NT2/D1 (cell line): ENCODE results near the gene CRYGN.

Experiments
- DNase-seq: peaks from one replicate; pipeline ENCODE4 v3.0.0-alpha.2; 2011; ENCODE audit warnings: low read depth, low spot score
- H3K27me3 ChIP-seq: 2 replicates; pipeline ENCODE4 v1.6.0; 2011; ENCODE audit warnings: mild to moderate bottlenecking; ENCODE audit not compliant: insufficient read length, insufficient read depth
- H3K36me3 ChIP-seq: 2 replicates; pipeline ENCODE4 v1.6.1; 2011; ENCODE audit warnings: mild to moderate bottlenecking, low read length, mixed read lengths; ENCODE audit not compliant: insufficient read depth, insufficient read length
- H3K4me1 ChIP-seq: 2 replicates; pipeline ENCODE4 v1.5.1; 2011; ENCODE audit not compliant: insufficient read depth, insufficient read length
- H3K4me3 ChIP-seq: 2 replicates; pipeline ENCODE4 v1.5.1; 2011; ENCODE audit warnings: low read depth; ENCODE audit not compliant: insufficient read length
- H3K9ac ChIP-seq: 2 replicates; pipeline ENCODE4 v1.6.0; 2011; ENCODE audit warnings: low read depth; ENCODE audit not compliant: insufficient read length
- H3K9me3 ChIP-seq: 2 replicates; pipeline ENCODE4 v1.5.1; 2011; ENCODE audit warnings: mild to moderate bottlenecking, low read length; ENCODE audit not compliant: insufficient read depth
- SUZ12 ChIP-seq: IDR thresholded peaks from 2 replicates; pipeline ENCODE4 v1.6.1; 2011; ENCODE audit not compliant: insufficient read length, insufficient read depth; ENCODE audit errors: extremely low read depth
- YY1 ChIP-seq: IDR thresholded peaks from 2 replicates; pipeline ENCODE4 v1.6.1; 2011; ENCODE audit not compliant: insufficient read length, insufficient read depth
- ZNF274 ChIP-seq: IDR thresholded peaks from 2 replicates; pipeline ENCODE4 v1.6.1; 2011; ENCODE audit warnings: mild to moderate bottlenecking, low read depth, low read length

Gene CRYGN

GRCh38 chr7:151437866-151438516, 1.9 kb downstream of the CRYGN start:
- peaks cover 11% of the 10 kb centered on the region for H3K27me3 ChIP-seq
- no peaks in the 10 kb centered on the region for H3K36me3 ChIP-seq
- H3K9me3 ChIP-seq, result 0 out of 2 replicates have a peak, but pooled peaks cover 7% of the 10 kb centered on the region
- no peak for DNase-seq
- H3K4me1 ChIP-seq, result peaks cover 9% of the 10 kb centered on the region
- no peak overlapping the region for H3K4me3 ChIP-seq
- TF ChIP-seq SUZ12 (no peak), ZNF274 (no peak), YY1 (no peak)
- H3K9ac ChIP-seq, result no peak overlapping the region

- Histone ChIP-seq H3K36me3 (no peaks in the 10 kb centered on the region), H3K9me3 (0 out of 2 replicates have a peak, but pooled peaks cover 7% of the 10 kb centered on the region), H3K9ac (no peak overlapping the region), H3K27me3 (peaks cover 11% of the 10 kb centered on the region), H3K4me3 (no peak overlapping the region), H3K4me1 (peaks cover 11% of the 10 kb centered on the region)
- no peak for TF ChIP-seq YY1
- no peak for TF ChIP-seq SUZ12
- TF ChIP-seq ZNF274, result no peak
- DNase-seq, result no peak
These were observed 2.8 kb downstream of the CRYGN start for GRCh38 chr7:151437159-151437553.

- Histone ChIP-seq H3K27me3 (peaks cover 11% of the 10 kb centered on the region), H3K4me3 (no peak overlapping the region), H3K9ac (no peak overlapping the region), H3K9me3 (0 out of 2 replicates have a peak, but pooled peaks cover 7% of the 10 kb centered on the region), H3K4me1 (peaks cover 11% of the 10 kb centered on the region), H3K36me3 (no peaks in the 10 kb centered on the region)
- TF ChIP-seq YY1 (no peak), ZNF274 (no peak), SUZ12 (no peak)
- DNase-seq, result no peak
These were observed 3.3 kb downstream of the CRYGN start for GRCh38 chr7:151436446-151437158.

- Histone ChIP-seq H3K9me3 (0 out of 2 replicates have a peak, but pooled peaks cover 7% of the 10 kb centered on the region), H3K9ac (no peak overlapping the region), H3K36me3 (no peaks in the 10 kb centered on the region), H3K4me3 (no peak overlapping the region), H3K27me3 (peaks cover 11% of the 10 kb centered on the region), H3K4me1 (peaks cover 10% of the 10 kb centered on the region)
- TF ChIP-seq SUZ12, result no peak
- no peak for TF ChIP-seq YY1
- TF ChIP-seq ZNF274, result no peak
- DNase-seq, result no peak
These were observed 4.0 kb downstream of the CRYGN start for GRCh38 chr7:151435971-151436370.

GRCh38 chr7:151435103-151435916, 4.6 kb downstream of the CRYGN start:
- no peak for DNase-seq
- H3K27me3 ChIP-seq, result peaks cover 11% of the 10 kb centered on the region
- H3K36me3 ChIP-seq, result no peaks in the 10 kb centered on the region
- peaks cover 10% of the 10 kb centered on the region for H3K4me1 ChIP-seq
- no peak overlapping the region for H3K9ac ChIP-seq
- H3K4me3 ChIP-seq, result no peak overlapping the region
- TF ChIP-seq YY1 (no peak), SUZ12 (no peak), ZNF274 (no peak)
- H3K9me3 ChIP-seq, result 0 out of 2 replicates have a peak, but pooled peaks cover 7% of the 10 kb centered on the region

GRCh38 chr7:151434549-151434948, 5.4 kb downstream of the CRYGN start:
- Histone ChIP-seq H3K4me3 (no peak overlapping the region), H3K4me1 (peaks cover 10% of the 10 kb centered on the region), H3K9ac (no peak overlapping the region), H3K27me3 (peaks cover 11% of the 10 kb centered on the region), H3K36me3 (no peaks in the 10 kb centered on the region), H3K9me3 (0 out of 2 replicates have a peak, but pooled peaks cover 7% of the 10 kb centered on the region)
- TF ChIP-seq SUZ12, result no peak
- TF ChIP-seq ZNF274, result no peak
- no peak for TF ChIP-seq YY1
- no peak for DNase-seq
